Measurements from ENCODE around the gene MDFI. TPM values are rescaled to one million over a fixed set of nuclear protein-coding genes. Genes with fewer than 3 reads are reported as not detected.

The MDFI gene
- total RNA-seq, 4 donors from 2014 or later, result 30.4 to 70.9 (median 39.8) TPM

DNA sequence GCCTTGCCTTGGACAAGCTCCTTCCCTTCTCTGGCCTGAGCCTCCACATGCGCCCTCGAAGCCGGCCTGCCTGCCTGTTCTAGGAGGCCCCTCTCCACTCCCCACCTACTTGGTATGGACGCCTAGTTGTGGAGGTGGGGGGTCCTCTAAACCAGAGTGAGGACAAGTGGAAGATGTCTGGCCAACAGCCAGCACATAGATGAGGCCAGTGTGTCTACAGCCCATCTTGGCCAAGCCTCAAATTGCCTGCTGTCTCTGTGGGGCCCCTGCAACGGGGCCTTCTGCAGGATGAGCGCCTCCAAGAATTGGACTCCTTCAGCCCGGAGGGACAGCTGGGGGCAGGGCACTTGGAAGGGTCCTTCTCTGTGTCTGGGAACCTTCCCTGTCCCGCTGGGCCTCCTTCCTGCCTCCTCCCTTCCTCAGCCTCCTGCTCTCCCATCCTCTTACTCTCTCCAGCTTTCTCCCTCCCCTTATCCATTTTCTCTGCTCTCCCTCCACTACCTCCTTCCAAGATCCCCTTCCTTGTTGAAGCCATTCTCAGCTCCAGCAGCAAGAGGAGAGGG lies 1.6 kb downstream of the MDFI start:
- intact Hi-C loops (cut with DNase I; ENCODE audit: low total_unique reads), result no loop called here
- no peak for DNase-seq (ENCODE audit: low spot score in 2 of 2)
- H3K4me3 ChIP-seq (ENCODE audit: low read depth, poor library complexity, severe bottlenecking), result no peak overlapping the region
- TF ChIP-seq CTCF (IDR thresholded peaks at IDR 0.05), result no peak
- TF ChIP-seq POLR2A (IDR thresholded peaks at IDR 0.05), result no peak
- WGBS, 2 donors, result 65 to 82% methylated on average over 8 of the region's 8 CpGs

DNA sequence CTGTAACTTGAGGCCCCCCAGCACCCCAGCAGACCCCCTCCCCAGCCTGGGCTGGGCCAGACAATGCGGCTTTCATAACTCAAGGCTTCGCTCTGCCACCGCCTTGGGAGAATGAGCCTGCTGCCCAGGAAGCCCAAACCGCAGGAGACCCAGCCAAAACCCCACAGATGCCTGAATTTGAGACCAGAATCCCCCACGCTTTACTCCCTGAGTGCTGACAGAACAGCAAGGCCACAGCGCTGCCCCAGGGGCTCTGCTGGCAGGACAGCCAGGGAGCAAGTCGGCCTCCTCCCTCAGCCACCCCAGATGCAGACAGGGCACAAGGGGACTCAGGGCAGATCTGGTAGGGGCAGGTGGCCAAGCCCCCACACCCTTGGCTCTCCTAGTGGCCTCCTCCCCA lies 2.2 kb downstream of the MDFI start:
- H3K4me3 ChIP-seq (ENCODE audit: low read depth, poor library complexity, severe bottlenecking), result no peak overlapping the region
- TF ChIP-seq POLR2A (IDR thresholded peaks at IDR 0.05) (no peak), CTCF (IDR thresholded peaks at IDR 0.05) (no peak)
- DNase-seq (ENCODE audit: low spot score in 2 of 2), result no peak
- intact Hi-C loops (cut with DNase I; ENCODE audit: low total_unique reads), result no loop called here
- 62 to 67% methylated on average over 6 to 7 of the region's 7 CpGs for WGBS, 2 donors

DNA sequence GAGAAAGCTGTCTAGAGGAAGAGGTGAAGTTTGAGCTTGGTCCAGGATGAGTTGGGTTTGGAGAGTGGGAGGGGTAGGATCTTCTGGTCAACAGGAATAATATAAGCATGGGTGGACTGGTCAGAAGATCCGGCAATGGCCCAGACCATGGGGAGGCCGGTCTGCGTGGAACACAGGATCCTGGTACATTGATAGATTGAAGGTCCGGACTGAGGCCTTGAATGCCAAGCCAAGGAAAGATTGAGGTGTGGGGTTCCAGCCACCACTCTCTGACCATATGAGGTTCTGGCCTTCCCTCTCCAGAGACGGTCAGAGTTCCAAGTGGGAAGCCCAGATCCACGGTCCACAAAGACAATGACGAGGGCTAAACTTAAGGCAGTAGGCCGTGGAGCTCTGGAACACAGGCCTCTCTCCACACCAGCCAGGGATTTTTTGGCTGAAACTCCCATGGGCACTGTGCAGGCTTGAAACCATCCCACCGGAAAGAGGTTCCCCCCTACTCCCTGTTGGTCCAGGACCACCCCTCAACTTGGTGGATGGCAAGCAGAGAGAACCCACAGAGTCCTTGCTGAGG lies 3.2 kb downstream of the MDFI start:
- intact Hi-C loops (cut with DNase I; ENCODE audit: low total_unique reads), result no loop called here
- no peak for TF ChIP-seq POLR2A (IDR thresholded peaks at IDR 0.05)
- no peak for TF ChIP-seq CTCF (IDR thresholded peaks at IDR 0.05)
- DNase-seq (ENCODE audit: low spot score in 2 of 2), result no peak
- no peak overlapping the region for H3K4me3 ChIP-seq (ENCODE audit: low read depth, poor library complexity, severe bottlenecking)
- WGBS, 2 donors, result 84 to 92% methylated on average over 9 of the region's 9 CpGs

GRCh38 chr6:41642090-41642959 lies 4.1 kb downstream of the MDFI start:
- no peak for TF ChIP-seq POLR2A (IDR thresholded peaks at IDR 0.05)
- TF ChIP-seq CTCF (IDR thresholded peaks at IDR 0.05), result no peak

GRCh38 chr6:41642960-41643898 lies 5.0 kb downstream of the MDFI start:
- 77% methylated on average over 10 of the region's 10 CpGs for WGBS, 2 donors
- DNase-seq (ENCODE audit: low spot score in 2 of 2), result no peak
- H3K4me3 ChIP-seq (ENCODE audit: low read depth, poor library complexity, severe bottlenecking), result no peak overlapping the region
- intact Hi-C loops (cut with DNase I; ENCODE audit: low total_unique reads), result no loop called here
- TF ChIP-seq CTCF (IDR thresholded peaks at IDR 0.05), result no peak
- TF ChIP-seq POLR2A (IDR thresholded peaks at IDR 0.05), result no peak

More at GRCh38 chr6:41642090-41642959, 4.1 kb downstream of the MDFI start:
- H3K4me3 ChIP-seq (ENCODE audit: low read depth, poor library complexity, severe bottlenecking), result no peak overlapping the region
- 74 to 79% methylated on average over 11 of the region's 11 CpGs for WGBS, 2 donors
- intact Hi-C loops (cut with DNase I; ENCODE audit: low total_unique reads), result no loop called here
- DNase-seq (ENCODE audit: low spot score in 2 of 2), result no peak
